A549 (cell line): Measurements from ENCODE around the gene ZNHIT2. TPM values are rescaled to one million over a fixed set of nuclear protein-coding genes. Genes with fewer than 3 reads are reported as not detected.

Experiments used
- ATAC-seq, 2 experiments: fragments of 200-7000 bp in 1 of 2; fragments of >200 bp in 1 of 2; cut with Nextera tagmentation in 1 of 2; cut with Tn5 transposase in 1 of 2; 3 replicates each; pipeline versions ENCODE4 v1.8.0 to v1.9.1; 2018 to 2020; ENCODE audit warnings: mild to moderate bottlenecking in 1 of 2, moderate library complexity in 1 of 2
- CTCF ChIA-PET: fragments of 300-600 bp; sonication (Branson Sonifier 250); formaldehyde crosslinking; extraction: SDS; loops from one replicate; lab custom pipeline; 2021; ENCODE audit warnings: antibody characterized with exemption, inconsistent platforms; lab: Yijun Ruan, JAX
- POLR2A ChIA-PET: fragments of 350-600 bp; formaldehyde crosslinking; extraction: SDS; loops from one replicate; lab custom pipeline; 2021; ENCODE audit warnings: antibody characterized with exemption, inconsistent platforms; lab: Yijun Ruan, JAX
- DNase-seq, 2 experiments: peaks; one replicate each; pipeline versions ENCODE4 v3.0.0 to v3.0.0-alpha.2; 2011 to 2016; ENCODE audit warnings: low read depth in 1 of 2, low spot score in 1 of 2
- FAIRE-seq: peaks from 2 replicates; lab custom pipeline; 2011; peaks lifted over from hg19 to GRCh38; lab: Jason Lieb, UNC
- H3K27ac ChIP-seq, 2 experiments: fragments of >200 bp; sonication (Bioruptor Twin); formaldehyde crosslinking; 3 replicates each; pipeline ENCODE4 v1.5.1; 2016 to 2017
- H3K4me1 ChIP-seq: fragments of >200 bp; sonication (Bioruptor Twin); formaldehyde crosslinking; 3 replicates; pipeline ENCODE4 v1.6.1; 2016
- H3K4me2 ChIP-seq: fragments of >200 bp; sonication (Bioruptor Twin); formaldehyde crosslinking; 3 replicates; pipeline ENCODE4 v1.6.1; 2016
- H3K4me3 ChIP-seq: fragments of >200 bp; sonication (Bioruptor Twin); formaldehyde crosslinking; 3 replicates; pipeline ENCODE4 v1.5.1; 2016
- H3K9me3 ChIP-seq: fragments of >200 bp; sonication (Bioruptor Twin); formaldehyde crosslinking; 3 replicates; pipeline ENCODE4 v1.6.1; 2016
- BHLHE40 ChIP-seq: IDR thresholded peaks from 2 replicates; pipeline ENCODE4 v1.6.1; 2012; ENCODE audit warnings: low read depth, low read length, inconsistent platforms
- CBX2 ChIP-seq: fragments of 200-600 bp; sonication (generic); IDR thresholded peaks from 2 replicates; pipeline ENCODE4 v1.6.1; 2016; ENCODE audit warnings: low read depth, mild to moderate bottlenecking, borderline replicate concordance
- CHD2 ChIP-seq: fragments of 150-350 bp; IDR thresholded peaks from 2 replicates; pipeline ENCODE4 v1.6.1; 2014; ENCODE audit warnings: low read length; ENCODE audit not compliant: partially characterized antibody
- EP300 ChIP-seq, 2 experiments: fragments of >200 bp; sonication (Bioruptor Twin); formaldehyde crosslinking; IDR thresholded peaks; 2 replicates in 1 of 2; 3 replicates in 1 of 2; pipeline ENCODE4 v1.6.1; 2016 to 2017
- FOXS1 ChIP-seq: fragments of 250-450 bp; sonication (Bioruptor Pico); IDR thresholded peaks from 2 replicates; pipeline ENCODE4 v1.5.0; 2020; ENCODE audit warnings: mild to moderate bottlenecking, moderate library complexity
- HDAC2 ChIP-seq: fragments of 200-600 bp; sonication (generic); IDR thresholded peaks from 2 replicates; pipeline ENCODE4 v1.6.1; 2016
- HOXB13 ChIP-seq: fragments of 250-450 bp; sonication (Bioruptor Pico); IDR thresholded peaks from 2 replicates; pipeline ENCODE4 v1.5.0; 2020; ENCODE audit warnings: low read depth, mild to moderate bottlenecking, moderate library complexity
- HOXB5 ChIP-seq: fragments of 250-450 bp; sonication (Bioruptor Pico); IDR thresholded peaks from 2 replicates; pipeline ENCODE4 v1.5.0; 2020; ENCODE audit warnings: mild to moderate bottlenecking, moderate library complexity
- KDM5A ChIP-seq: fragments of 200-600 bp; sonication (generic); IDR thresholded peaks from 2 replicates; pipeline ENCODE4 v1.6.1; 2016; ENCODE audit warnings: antibody characterized with exemption, mild to moderate bottlenecking
- NFE2L2 ChIP-seq: fragments of 150-350 bp; conservative IDR thresholded peaks from 2 replicates; pipeline ENCODE4 v1.6.1; 2014; ENCODE audit warnings: low read length
- PBX3 ChIP-seq: IDR thresholded peaks from 2 replicates; pipeline ENCODE4 v1.6.1; 2012
- POLR2AphosphoS2 ChIP-seq: conservative IDR thresholded peaks from 2 replicates; pipeline ENCODE4 v1.6.1; 2012; ENCODE audit warnings: low read length, improper control_type of control experiment, inconsistent platforms
- REST ChIP-seq: fragments of 200-600 bp; sonication (generic); IDR thresholded peaks from 2 replicates; pipeline ENCODE4 v1.6.1; 2016; ENCODE audit warnings: antibody characterized with exemption, mild to moderate bottlenecking, moderate library complexity
- RFX5 ChIP-seq: fragments of 450-650 bp; IDR thresholded peaks from 2 replicates; pipeline ENCODE4 v1.7.1; 2014; ENCODE audit warnings: antibody characterized with exemption, mild to moderate bottlenecking, moderate library complexity
- SREBF2 ChIP-seq: fragments of 450-650 bp; IDR thresholded peaks from 2 replicates; pipeline ENCODE4 v1.6.1; 2014; ENCODE audit warnings: mild to moderate bottlenecking, moderate library complexity
- TFCP2L1 ChIP-seq: fragments of 250-450 bp; sonication (Bioruptor Pico); IDR thresholded peaks from 2 replicates; pipeline ENCODE4 v1.5.0; 2021; ENCODE audit warnings: mild to moderate bottlenecking
- TP53 ChIP-seq: fragments of 250-450 bp; sonication (Bioruptor Pico); IDR thresholded peaks from 2 replicates; pipeline ENCODE4 v1.5.0; 2021; ENCODE audit warnings: mild to moderate bottlenecking, moderate library complexity
- ZC3H11A ChIP-seq: fragments of 450-650 bp; IDR thresholded peaks from 2 replicates; pipeline ENCODE4 v1.6.1; 2014; ENCODE audit warnings: antibody characterized with exemption, mild to moderate bottlenecking
- ZFP36 ChIP-seq: fragments of 450-650 bp; IDR thresholded peaks from 2 replicates; pipeline ENCODE4 v1.6.1; 2014; ENCODE audit warnings: borderline replicate concordance; ENCODE audit not compliant: partially characterized antibody
- ZNF302 ChIP-seq: fragments of 250-450 bp; sonication (Bioruptor Pico); IDR thresholded peaks from 2 replicates; pipeline ENCODE4 v1.9.0; 2021; ENCODE audit warnings: inconsistent platforms, mild to moderate bottlenecking, moderate library complexity
- ZSCAN20 ChIP-seq: fragments of 250-450 bp; sonication (Bioruptor Pico); IDR thresholded peaks from 2 replicates; pipeline ENCODE4 v1.8.0; 2022; ENCODE audit warnings: mild to moderate bottlenecking, moderate library complexity
- WGBS: methylation state at CpG from one replicate; pipeline ENCODE4 v1.1.6; 2017; ENCODE audit errors: missing lambda C conversion rate; 5-methylcytosine and 5-hydroxymethylcytosine counted together
- polyA plus RNA-seq, 4 experiments: library from polyadenylated mRNA; depleted of rRNA in 3 of 4; stranded (reverse); fragments of >200 nt; fragmentation: RNase III in 1 of 4; extraction: RNeasy Plus Mini Kit Qiagen cat#74134 plus additional on column Dnase treatment in 1 of 4; gene quantifications; 2 replicates in 3 of 4; 3 replicates in 1 of 4; pipeline ENCODE4 v1.2.3, GENCODE V29; 2011 to 2017

The ZNHIT2 gene
- polyA plus RNA-seq, 2 of the 4 experiments (the other 2 are of a cell fraction), result 5.5 to 13.5 TPM

- no peak for FAIRE-seq
- CTCF ChIA-PET, result interaction anchor here (0.6 to 6.6 kb wide), 10 partner anchors 12 to 261 kb away, joined by 3 to 153 read pairs (median 4); partner anchors contain the start of genes ARL2, FAU, MRPL49 and VPS51
Observed at GRCh38 chr11:65107751-65108468, 9.6 kb downstream of the ZNHIT2 start.

GRCh38 chr11:65107078-65107477 lies 10.4 kb downstream of the ZNHIT2 start:
- DNase-seq, result no peak
- ATAC-seq, result no peak
- H3K4me1 ChIP-seq, result peaks cover 12% of the 10 kb centered on the region; the same call in 2 of the 3 replicates
- no peak overlapping the region for H3K4me2 ChIP-seq
- POLR2A ChIA-PET, result no interaction called here
- H3K9me3 ChIP-seq, result no peaks in the 10 kb centered on the region
- no peak overlapping the region for H3K27ac ChIP-seq
- FAIRE-seq, result no peak
- TF ChIP-seq REST (no peak), TP53 (no peak), ZFP36 (no peak), BHLHE40 (no peak), CBX2 (no peak), SREBF2 (no peak), NFE2L2 (no peak), ZC3H11A (no peak), ZNF302 (no peak), RFX5 (no peak), EP300 (IDR thresholded peaks at IDR 0.05) (no peak), POLR2AphosphoS2 (no peak), HOXB5 (CRISPR knock-in tag) (no peak), HDAC2 (no peak)
- H3K4me3 ChIP-seq, result no peak overlapping the region
- 94% methylated on average over 14 of the region's 15 CpGs for WGBS
- CTCF ChIA-PET, result interaction anchor here (0.6 to 6.6 kb wide), 3 partner anchors 11 to 64 kb away, joined by 3 to 153 read pairs (median 62); partner anchors contain the start of genes FAU, MRPL49, VPS51 and ZNHIT2

More at GRCh38 chr11:65107751-65108468, 9.6 kb downstream of the ZNHIT2 start:
- H3K4me1 ChIP-seq, result peaks cover 15% of the 10 kb centered on the region; the same call in 2 of the 3 replicates
- no peak for ATAC-seq
- TF ChIP-seq PBX3 (no peak), ZC3H11A (no peak), FOXS1 (no peak), TFCP2L1 (CRISPR knock-in tag) (no peak), CHD2 (no peak), KDM5A (no peak)
- POLR2A ChIA-PET, result interaction anchor here (0.9 to 1.0 kb wide), 2 partner anchors 10 to 14 kb away, joined by 3 to 4 read pairs; partner anchors contain the start of genes FAU, MRPL49 and ZNHIT2
- WGBS, result 94% methylated on average over 27 of the region's 52 CpGs
- no peak overlapping the region for H3K27ac ChIP-seq
- no peak overlapping the region for H3K4me3 ChIP-seq
- H3K9me3 ChIP-seq, result no peaks in the 10 kb centered on the region
- H3K4me2 ChIP-seq, result no peak overlapping the region
- no peak for DNase-seq

GRCh38 chr11:65104628-65105027 lies 12.9 kb downstream of the ZNHIT2 start:
- H3K27ac ChIP-seq, result no peak overlapping the region
- no peak for TF ChIP-seq KDM5A
- no peak for TF ChIP-seq ZSCAN20 (CRISPR knock-in tag)
- no peak for TF ChIP-seq HOXB13 (CRISPR knock-in tag)
- DNase-seq (no peak), ATAC-seq (no peak), FAIRE-seq (no peak)
- ChIA-PET POLR2A (no interaction called here), CTCF (interaction anchor here (4.6 kb wide), 1 partner anchor 9 kb away, joined by 24 read pairs; the partner anchor contains the start of gene TM7SF2)
- H3K4me1 ChIP-seq, result no peaks in the 10 kb centered on the region
- H3K4me2 ChIP-seq, result no peak overlapping the region
- 81% methylated on average over 4 of the region's 4 CpGs for WGBS
- H3K9me3 ChIP-seq, result no peaks in the 10 kb centered on the region
- no peak overlapping the region for H3K4me3 ChIP-seq
